Activated gamma-delta T cell (primary cell): Measurements from ENCODE around the gene CPT1B.
"Not testable (repeated sequence)": the region's sequence is repeated elsewhere in the genome, so short reads cannot be mapped to it uniquely, and the experiment has no call there.

Experiments
- DNase-seq: peaks from one replicate; lab custom pipeline; 2025; lab: John Stamatoyannopoulos, UW
- total RNA-seq, 2 donors: gene quantifications; one replicate each; lab custom pipeline; 2026; lab: John Stamatoyannopoulos, UW

CPT1B gene
- 3.7 to 4.6 reads per million in 2 donors for total RNA-seq

GRCh38 chr22:50577987-50578775 lies at the start of gene CPT1B:
Gene CPT1B (minus strand): TSS chr22:50578427. CDS start chr22:50577915, 512 bp downstream.
- no peak for DNase-seq

GRCh38 chr22:50626850-50627641 lies 48.8 kb upstream of the CPT1B start:
- DNase-seq: no peak

GRCh38 chr22:50626314-50626849 lies 48.2 kb upstream of the CPT1B start:
- DNase-seq: no peak

GRCh38 chr22:50625568-50626313 lies 47.5 kb upstream of the CPT1B start:
- no peak for DNase-seq

GRCh38 chr22:50625131-50625567 lies 46.9 kb upstream of the CPT1B start:
- no peak for DNase-seq

GRCh38 chr22:50624347-50625130 lies 46.3 kb upstream of the CPT1B start:
- DNase-seq: no peak

- DNase-seq: no peak
Measured at GRCh38 chr22:50622723-50623327, 44.6 kb upstream of the CPT1B start.

- DNase-seq: no peak
Measured at GRCh38 chr22:50621948-50622722, 43.9 kb upstream of the CPT1B start.

GRCh38 chr22:50621356-50621880 lies 43.2 kb upstream of the CPT1B start:
- no peak for DNase-seq

- DNase-seq: no peak
Measured at GRCh38 chr22:50620593-50621355, 42.5 kb upstream of the CPT1B start.

GRCh38 chr22:50614296-50614695 lies 36.1 kb upstream of the CPT1B start:
- DNase-seq: not testable (repeated sequence)

GRCh38 chr22:50613291-50613981 lies 35.2 kb upstream of the CPT1B start:
- DNase-seq: no peak

GRCh38 chr22:50612528-50613221 lies 34.4 kb upstream of the CPT1B start:
- no peak for DNase-seq

GRCh38 chr22:50612168-50612527 lies 33.9 kb upstream of the CPT1B start:
- no peak for DNase-seq

GRCh38 chr22:50611341-50612060 lies 33.3 kb upstream of the CPT1B start:
- no peak for DNase-seq

GRCh38 chr22:50610581-50610980 lies 32.4 kb upstream of the CPT1B start:
- DNase-seq: no peak

- no peak for DNase-seq
Measured at GRCh38 chr22:50610041-50610451, 31.8 kb upstream of the CPT1B start.
